ENCODE measurements around the gene KRTAP12-3.
"Not testable (repeated sequence)": the region's sequence is repeated elsewhere in the genome, so short reads cannot be mapped to it uniquely, and the experiment has no call there.

KRTAP12-3 gene

GRCh38 chr21:44627181-44627822 lies 30.4 kb upstream of the KRTAP12-3 start:
- DNase-seq (ENCODE audit: low spot score), result not testable (repeated sequence)

- DNase-seq (ENCODE audit: low spot score), result not testable (repeated sequence)
These were observed 29.9 kb upstream of the KRTAP12-3 start for GRCh38 chr21:44627831-44628233.

GRCh38 chr21:44628707-44629391 lies 28.9 kb upstream of the KRTAP12-3 start:
- no peak for DNase-seq (ENCODE audit: low spot score)

- DNase-seq (ENCODE audit: low spot score), result no peak
These were observed 27.3 kb upstream of the KRTAP12-3 start for GRCh38 chr21:44630440-44630839.

GRCh38 chr21:44632067-44632466 lies 25.7 kb upstream of the KRTAP12-3 start:
- no peak for DNase-seq (ENCODE audit: low spot score)

GRCh38 chr21:44636209-44637017 lies 21.3 kb upstream of the KRTAP12-3 start:
- DNase-seq (ENCODE audit: low spot score), result no peak

GRCh38 chr21:44637018-44637850 lies 20.5 kb upstream of the KRTAP12-3 start, which contains the start of gene KRTAP10-10:
TSS of gene KRTAP10-10 (plus strand) at chr21:44637356. CDS start at chr21:44637418, 62 bp downstream.
- no peak for DNase-seq (ENCODE audit: low spot score)

- DNase-seq (ENCODE audit: low spot score), result not testable (repeated sequence)
These were observed 19.8 kb upstream of the KRTAP12-3 start for GRCh38 chr21:44637851-44638348.

GRCh38 chr21:44638506-44639330 lies 19.0 kb upstream of the KRTAP12-3 start:
- not testable (repeated sequence) for DNase-seq (ENCODE audit: low spot score)

GRCh38 chr21:44639331-44639655 lies 18.4 kb upstream of the KRTAP12-3 start:
- no peak for DNase-seq (ENCODE audit: low spot score)

- DNase-seq (ENCODE audit: low spot score), result no peak
These were observed 17.0 kb upstream of the KRTAP12-3 start for GRCh38 chr21:44640761-44641160.

GRCh38 chr21:44643741-44644310 lies 13.9 kb upstream of the KRTAP12-3 start:
- no peak for DNase-seq (ENCODE audit: low spot score)

- no peak for DNase-seq (ENCODE audit: low spot score)
These were observed 12.9 kb upstream of the KRTAP12-3 start for GRCh38 chr21:44644878-44645277.

GRCh38 chr21:44646366-44647221 lies 11.1 kb upstream of the KRTAP12-3 start, which contains the start of gene KRTAP10-11:
TSS of gene KRTAP10-11 (plus strand) at chr21:44646414. CDS start at chr21:44646459, 45 bp downstream.
- not testable (repeated sequence) for DNase-seq (ENCODE audit: low spot score)

GRCh38 chr21:44647222-44647552 lies 10.5 kb upstream of the KRTAP12-3 start:
- DNase-seq (ENCODE audit: low spot score), result no peak

GRCh38 chr21:44648557-44649311 lies 9.0 kb upstream of the KRTAP12-3 start:
- no peak for DNase-seq (ENCODE audit: low spot score)

GRCh38 chr21:44649521-44650100 lies 8.1 kb upstream of the KRTAP12-3 start:
- DNase-seq (ENCODE audit: low spot score), result no peak

GRCh38 chr21:44650265-44650972 lies 7.3 kb upstream of the KRTAP12-3 start:
- no peak for DNase-seq (ENCODE audit: low spot score)

All from HuH-7 (cell line).